NCI-H2081 (cell line): ENCODE measurements around the gene CFAP97D2.
A peak's percentile ranks its signal among the peaks of the same experiment; 100 is the strongest.
"Not testable (repeated sequence)": the region's sequence is repeated elsewhere in the genome, so short reads cannot be mapped to it uniquely, and the experiment has no call there.

Experiments used
- DNase-seq, 2 experiments: peaks; one replicate each; lab custom pipeline; 2025; lab: John Stamatoyannopoulos, UW

The CFAP97D2 gene

GRCh38 chr13:114235697-114236096 lies 56.6 kb downstream of the CFAP97D2 start:
- DNase-seq = no peak

DNA sequence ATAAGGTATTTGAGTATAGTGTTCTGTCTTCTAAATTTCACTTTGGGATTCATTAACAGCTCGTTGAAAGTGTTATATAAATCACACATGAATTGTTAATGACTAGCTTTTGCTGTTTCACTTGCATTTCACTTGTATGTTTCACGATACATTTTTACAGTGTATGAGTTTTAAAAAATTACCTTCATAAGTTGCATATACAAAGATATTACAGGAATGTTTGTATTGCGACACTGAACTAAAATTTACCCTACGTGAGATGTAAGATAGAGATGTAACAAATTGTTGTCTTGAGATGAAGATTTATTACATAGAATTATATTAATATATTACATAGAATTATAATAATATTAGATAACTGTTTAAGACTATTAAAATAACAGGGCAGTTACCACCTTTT lies 57.2 kb downstream of the CFAP97D2 start:
- DNase-seq = no peak

DNA sequence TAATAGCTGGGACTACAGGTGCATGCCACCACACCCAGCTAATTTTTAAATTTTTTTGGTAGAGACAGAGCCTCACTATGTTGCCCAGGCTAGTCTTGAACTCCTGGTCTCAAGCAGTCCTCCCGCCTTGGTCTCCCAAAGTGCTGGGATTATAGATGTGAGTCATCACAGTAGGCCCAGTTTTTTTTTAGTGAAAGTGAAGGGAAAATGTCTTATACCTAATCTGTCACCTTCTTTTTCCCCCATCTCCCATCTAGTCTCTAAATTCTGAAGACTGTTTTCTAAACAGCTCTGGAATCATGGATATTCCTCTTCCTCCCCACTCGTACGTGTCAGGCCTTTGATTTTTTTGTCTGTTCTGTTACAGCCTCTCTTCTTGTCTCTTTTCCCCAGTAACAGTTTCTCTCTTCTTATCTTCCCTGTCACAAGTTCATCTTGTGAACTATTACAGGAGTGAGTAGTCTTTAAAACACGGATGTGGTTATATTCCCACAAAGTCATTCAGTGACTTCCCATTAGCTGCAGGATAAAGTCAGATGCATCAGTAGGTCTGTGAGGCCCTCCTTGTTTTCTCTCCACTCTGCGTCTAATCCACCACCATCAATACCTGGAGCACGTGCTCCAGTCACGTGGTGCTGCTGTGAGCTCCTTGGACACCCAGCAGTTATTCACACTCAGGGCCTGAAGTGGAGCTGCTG lies 58.5 kb downstream of the CFAP97D2 start:
- no peak for DNase-seq

GRCh38 chr13:114241918-114242317 lies 62.9 kb downstream of the CFAP97D2 start:
- no peak for DNase-seq

DNA sequence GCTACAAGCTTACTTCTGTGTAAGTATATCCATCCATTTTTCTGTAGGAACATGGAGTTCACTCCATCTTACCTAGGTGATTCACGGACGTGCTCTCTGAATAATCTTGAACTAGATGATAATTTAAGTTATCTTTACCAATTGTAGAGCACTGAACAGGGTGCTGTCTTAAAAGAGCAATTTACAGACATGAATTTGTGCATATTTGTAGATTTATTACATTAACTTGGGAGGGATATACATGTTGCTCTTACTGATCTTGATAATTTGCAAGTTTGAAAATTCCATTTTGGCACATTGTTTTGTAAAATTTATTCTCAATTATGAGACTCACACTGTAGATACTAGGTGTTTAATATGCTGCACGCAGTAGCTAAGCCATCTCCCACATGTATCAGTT lies 64.9 kb downstream of the CFAP97D2 start:
- no peak for DNase-seq

- no peak for DNase-seq
These were observed 65.6 kb downstream of the CFAP97D2 start for GRCh38 chr13:114244637-114245036.

DNA sequence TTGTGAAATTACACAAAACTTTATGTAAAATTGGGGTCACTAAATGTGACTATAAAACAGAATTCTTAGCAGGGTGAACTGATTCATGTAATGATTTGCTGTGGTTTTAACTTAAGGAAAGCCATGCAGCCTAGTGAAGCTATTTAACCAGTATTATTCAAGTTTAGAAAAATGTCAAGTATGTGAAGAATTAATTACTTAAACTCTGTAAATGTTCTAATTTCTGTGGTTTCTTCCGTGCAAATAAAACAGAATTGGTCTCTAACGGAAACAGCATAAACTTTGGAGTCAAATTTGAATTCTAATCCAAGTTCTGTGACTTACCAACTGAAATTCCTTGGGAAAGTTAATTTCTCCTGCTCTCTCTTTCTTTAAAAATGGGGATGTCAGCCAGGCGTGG lies 69.0 kb downstream of the CFAP97D2 start:
- DNase-seq = no peak

DNA sequence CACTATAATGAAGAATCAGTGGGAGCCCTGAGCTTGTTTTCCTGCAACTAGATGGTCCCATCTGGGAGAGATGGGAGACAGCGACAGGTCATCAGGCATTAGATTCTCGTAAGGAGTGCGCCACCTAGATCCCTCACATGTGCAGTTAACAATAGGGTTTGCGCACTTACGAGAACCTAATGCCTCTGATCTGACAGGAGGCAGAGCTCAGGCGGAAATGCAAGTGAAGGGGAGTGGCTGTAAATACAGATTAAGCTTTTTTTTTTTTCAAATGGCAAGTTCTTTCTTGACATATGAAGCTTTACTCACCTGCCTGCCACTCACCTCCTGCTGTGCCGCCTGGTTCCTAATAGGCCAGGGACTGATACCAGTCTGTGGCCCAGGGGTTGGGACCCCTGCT lies 70.0 kb downstream of the CFAP97D2 start:
- DNase-seq = peak; percentile 12 to 37

DNA sequence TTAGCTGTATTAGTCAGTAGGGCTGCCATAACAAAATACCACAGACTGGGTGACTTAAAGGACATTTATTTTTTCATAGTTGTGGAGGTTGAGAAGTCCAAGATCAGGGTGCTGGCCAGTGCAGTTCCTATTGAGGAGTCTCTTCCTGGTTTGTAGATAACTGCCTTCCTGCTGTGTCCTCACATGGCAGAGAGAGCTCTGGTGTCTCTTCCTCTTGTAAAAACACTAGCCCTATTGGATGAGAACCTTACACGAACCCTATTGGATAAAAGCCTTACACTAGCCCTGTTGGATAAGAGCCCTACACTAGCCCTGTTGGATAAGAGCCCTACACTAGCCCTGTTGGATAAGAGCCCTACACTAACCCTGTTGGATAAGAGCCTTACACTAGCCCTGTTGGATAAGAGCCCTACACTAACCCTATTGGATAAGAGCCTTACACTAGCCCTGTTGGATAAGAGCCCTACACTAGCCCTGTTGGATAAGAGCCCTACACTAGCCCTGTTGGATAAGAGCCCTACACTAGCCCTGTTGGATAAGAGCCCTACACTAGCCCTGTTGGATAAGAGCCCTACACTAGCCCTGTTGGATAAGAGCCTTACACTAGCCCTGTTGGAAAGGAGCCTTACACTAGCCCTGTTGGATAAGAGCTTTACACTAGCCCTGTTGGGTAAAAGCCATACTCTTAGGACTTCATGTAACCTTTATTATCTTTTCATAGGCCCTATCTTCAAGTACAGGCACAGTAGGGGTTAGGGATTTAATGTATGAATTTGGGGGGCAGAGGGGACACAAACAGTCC lies 72.8 kb downstream of the CFAP97D2 start:
- not testable (repeated sequence) for DNase-seq

DNA sequence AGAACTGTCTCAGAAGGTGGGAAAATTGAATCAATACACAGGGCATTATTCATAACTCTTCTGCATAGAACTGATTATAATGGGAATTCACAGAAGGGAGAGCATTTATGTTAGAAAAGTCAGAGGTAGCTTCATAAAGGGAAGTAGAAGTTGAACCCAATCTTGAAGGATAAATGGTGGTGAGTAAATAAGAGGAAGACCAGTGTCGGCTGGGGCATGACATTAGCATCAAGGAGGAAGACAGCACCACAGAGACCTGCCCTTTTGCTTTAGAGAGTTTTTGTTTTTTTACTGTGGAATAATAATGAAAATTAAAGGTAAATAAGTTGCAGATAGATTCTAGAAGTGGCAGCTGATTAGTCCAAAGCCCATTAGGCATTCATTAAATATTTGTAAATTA lies 77.5 kb downstream of the CFAP97D2 start:
- no peak for DNase-seq

DNA sequence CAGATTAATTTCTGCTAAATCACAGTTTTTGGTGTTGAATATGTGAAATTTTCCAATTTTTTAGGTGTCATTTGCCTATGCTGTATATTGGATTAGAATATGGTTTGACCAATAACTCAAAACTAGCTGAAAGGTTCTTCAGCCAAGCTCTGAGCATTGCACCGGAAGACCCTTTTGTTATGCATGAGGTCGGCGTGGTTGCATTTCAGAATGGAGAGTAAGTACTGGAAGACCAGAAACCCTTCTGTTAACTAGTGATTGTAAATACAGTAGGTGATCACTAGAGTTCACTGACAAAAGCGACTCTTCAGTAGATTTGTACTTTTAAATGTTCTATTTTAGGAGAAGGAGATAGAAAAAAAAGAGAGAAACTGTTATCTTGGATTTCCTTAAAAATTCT lies 78.0 kb downstream of the CFAP97D2 start:
- no peak for DNase-seq

GRCh38 chr13:114258589-114258988 lies 79.5 kb downstream of the CFAP97D2 start:
- peak; percentile 38 to 64 for DNase-seq

DNA sequence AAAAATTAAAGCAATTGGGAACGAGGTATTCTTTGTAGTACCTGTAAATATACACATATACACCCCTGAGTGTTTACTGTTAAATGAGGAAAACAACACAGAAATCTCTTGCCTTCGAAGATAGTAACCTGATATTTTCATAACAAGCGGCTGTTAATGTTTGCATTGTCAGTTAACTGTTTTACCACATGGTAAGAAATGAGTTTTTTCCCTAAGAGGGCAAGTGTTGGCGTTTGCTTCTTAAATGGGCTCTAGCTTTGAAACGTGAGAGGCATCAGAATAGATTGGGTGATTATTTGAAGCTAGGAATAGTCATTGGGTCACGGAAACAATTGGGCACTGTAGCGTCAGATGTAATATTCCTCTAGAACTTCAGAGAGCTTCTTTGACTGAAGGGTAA lies 80.3 kb downstream of the CFAP97D2 start:
- DNase-seq = peak in 1 of 2 experiments; percentile 28

GRCh38 chr13:114259974-114260373 lies 80.9 kb downstream of the CFAP97D2 start:
- DNase-seq = peak; percentile 61 to 92

- DNase-seq = no peak
These were observed 81.8 kb downstream of the CFAP97D2 start for GRCh38 chr13:114260814-114261213.

DNA sequence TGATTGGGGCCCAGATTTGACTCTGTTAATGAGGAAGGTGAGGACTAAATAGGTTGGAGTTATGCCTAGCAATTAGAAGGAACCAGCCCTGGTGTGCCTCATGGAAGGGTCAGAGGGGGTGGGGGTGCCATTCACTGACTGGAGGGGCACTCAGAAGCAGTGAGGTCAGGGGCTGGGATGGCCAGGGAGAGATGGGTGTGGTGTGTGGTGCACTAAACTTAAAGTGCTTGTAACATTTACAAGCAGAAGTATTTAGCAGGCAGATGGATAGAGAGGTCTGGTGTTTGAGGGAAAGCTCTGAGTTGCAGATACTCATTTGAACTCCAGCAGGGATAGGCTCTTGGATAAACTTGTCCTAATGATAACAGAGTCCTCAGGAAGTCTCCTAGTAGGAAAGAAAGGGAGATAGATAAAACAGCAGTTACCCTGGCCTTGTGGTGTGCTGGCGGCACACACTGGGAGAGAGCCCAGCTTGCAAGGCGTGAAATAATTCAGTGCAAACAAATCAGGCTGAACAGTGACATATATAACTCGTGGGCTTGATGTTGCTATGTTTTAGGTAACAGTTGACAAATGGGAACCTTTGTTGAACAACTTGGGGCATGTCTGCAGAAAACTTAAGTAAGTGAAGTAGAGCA lies 82.4 kb downstream of the CFAP97D2 start:
- DNase-seq = peak in 1 of 2 experiments; percentile 33

- DNase-seq = no peak
These were observed 84.5 kb downstream of the CFAP97D2 start for GRCh38 chr13:114263578-114263977.

DNA sequence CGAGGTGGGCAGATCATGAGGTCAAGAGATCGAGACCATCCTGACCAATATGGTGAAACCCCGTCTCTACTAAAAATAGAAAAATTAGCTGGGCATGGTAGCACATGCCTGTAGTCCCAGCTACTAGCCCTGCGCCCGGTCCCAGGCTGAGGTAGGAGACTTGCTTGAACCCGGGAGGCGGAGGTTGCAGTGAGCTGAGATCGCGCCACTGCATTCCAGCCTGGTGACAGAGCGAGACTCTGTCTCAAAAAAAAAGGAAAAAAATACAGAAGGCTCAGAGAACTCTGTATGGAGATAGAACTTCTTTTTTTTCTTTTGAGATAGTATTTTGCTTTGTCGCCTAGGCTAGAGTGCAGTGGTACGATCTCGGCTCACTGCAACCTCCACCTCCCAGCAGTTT lies 85.3 kb downstream of the CFAP97D2 start:
- DNase-seq = not testable (repeated sequence)

GRCh38 chr13:114264886-114265611 lies 86.0 kb downstream of the CFAP97D2 start:
- DNase-seq = no peak

DNA sequence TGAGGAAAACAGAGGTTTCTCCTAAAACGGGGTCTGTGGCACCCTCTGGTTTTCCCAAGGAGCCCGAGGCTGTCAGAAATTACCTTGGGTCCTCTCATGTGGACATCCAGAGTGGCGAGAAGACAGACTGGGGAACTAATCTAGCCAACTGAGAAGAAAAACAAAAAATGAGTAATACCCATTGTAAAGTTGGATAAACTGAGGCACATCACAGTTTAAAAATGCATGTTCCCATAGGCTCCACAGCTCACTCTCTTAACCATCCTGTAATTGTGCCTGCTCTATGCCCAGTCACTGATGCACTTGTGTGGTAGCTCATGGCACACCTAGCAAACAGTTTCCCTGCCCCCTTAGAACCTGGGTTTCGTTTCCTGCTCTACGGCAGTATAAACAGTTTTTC lies 87.2 kb downstream of the CFAP97D2 start:
- no peak for DNase-seq

DNA sequence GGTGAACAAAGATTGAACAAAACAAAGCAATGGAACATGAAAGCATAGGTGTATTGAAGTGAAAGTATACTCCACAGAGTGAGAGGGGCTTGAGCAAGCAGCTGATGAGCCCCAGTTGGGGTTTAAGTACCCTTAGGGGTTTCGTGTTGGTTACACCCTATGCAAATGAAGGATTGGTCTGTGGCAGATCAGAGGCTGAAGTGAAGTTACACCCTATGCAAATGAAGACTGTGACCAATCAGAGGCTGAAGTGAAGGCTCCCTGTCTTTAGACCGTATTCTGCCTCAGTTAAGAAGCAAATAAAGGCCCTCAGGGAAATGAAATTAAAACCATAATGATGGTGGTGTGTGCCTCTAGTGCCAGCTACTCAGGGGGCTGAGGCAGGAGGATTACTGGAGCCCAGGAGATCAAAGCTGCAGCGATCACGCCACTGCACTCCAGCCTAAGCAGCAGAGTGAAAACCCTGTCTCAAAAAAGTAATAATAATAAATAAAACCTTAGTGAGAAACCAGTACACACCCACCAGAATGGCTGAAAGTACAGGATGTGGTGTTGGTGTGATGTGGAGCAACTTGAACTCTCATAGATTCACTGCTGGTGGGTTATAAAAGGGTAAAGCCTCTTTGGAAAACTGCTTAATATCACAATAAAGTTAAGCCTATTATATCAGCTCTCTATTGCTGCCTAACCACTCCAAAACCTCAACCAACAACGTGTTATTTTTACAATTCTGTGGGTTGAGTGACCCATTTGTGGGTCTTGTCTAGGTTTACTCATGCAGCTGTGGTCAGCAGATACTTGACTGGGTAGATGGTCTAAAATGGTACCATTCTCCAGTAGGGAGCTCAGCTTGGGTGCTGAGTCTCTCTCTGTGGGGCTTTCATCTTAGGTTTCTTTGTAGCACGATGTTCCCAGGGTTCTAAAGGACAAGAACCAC lies 89.6 kb downstream of the CFAP97D2 start:
- no peak for DNase-seq
